GM12878 (cell line): ENCODE results near the gene CNTNAP2. TPM values are rescaled to one million over a fixed set of nuclear protein-coding genes. Genes with fewer than 3 reads are reported as not detected.

ENCODE experiments used
- ATAC-seq: fragments of 200-7000 bp; cut with Tn5 transposase; 3 replicates; pipeline ENCODE4 v1.9.1; 2020; ENCODE audit warnings: mild to moderate bottlenecking, moderate library complexity
- BruUV-seq: library from RNA; stranded (reverse); fragments of 400-500 nt; replicated peaks from 2 replicates; lab custom pipeline; 2021; lab: Mats Ljungman, UMichigan
- CTCF ChIA-PET: fragments of 300-600 bp; sonication (Branson Sonifier 250); formaldehyde crosslinking; extraction: SDS; loops from one replicate; lab custom pipeline; 2021; ENCODE audit warnings: inconsistent platforms; lab: Yijun Ruan, JAX
- POLR2A ChIA-PET: fragments of 350-600 bp; formaldehyde crosslinking; extraction: SDS; loops from one replicate; lab custom pipeline; 2021; ENCODE audit warnings: inconsistent platforms; lab: Charles Lee
- RAD21 ChIA-PET: fragments of 300-600 bp; sonication (Branson Sonifier 250); formaldehyde crosslinking; loops from one replicate; lab custom pipeline; 2023; ENCODE audit warnings: antibody characterized with exemption; ENCODE audit not compliant: unreplicated experiment; lab: Charles Lee
- SMC1A ChIA-PET: fragments of 300-600 bp; sonication (Branson Sonifier 250); formaldehyde crosslinking; loops from one replicate; lab custom pipeline; 2023; ENCODE audit not compliant: unreplicated experiment, uncharacterized antibody; lab: Charles Lee
- DNase-seq: peaks from one replicate; pipeline ENCODE4 v3.0.0-alpha.2; 2011; ENCODE audit warnings: low read depth, low spot score
- FAIRE-seq: peaks from 3 replicates; lab custom pipeline; 2011; peaks lifted over from hg19 to GRCh38; lab: Jason Lieb, UNC
- H2AFZ ChIP-seq: 2 replicates; pipeline ENCODE4 v1.6.0; 2011; ENCODE audit warnings: low read depth, low read length, control low read depth; ENCODE audit not compliant: control insufficient read depth
- H3K27ac ChIP-seq: 2 replicates; pipeline ENCODE4 v1.5.1; 2011; ENCODE audit warnings: control low read depth; ENCODE audit not compliant: control insufficient read depth, insufficient read depth
- H3K27me3 ChIP-seq, 2 experiments: replicated peaks in 1 of 2; 2 replicates each; pipeline versions ENCODE4 v1.6.0 to v1.6.1; 2011; ENCODE audit warnings: low read length in 1 of 2; ENCODE audit not compliant: control insufficient read depth in 2 of 2, insufficient read depth in 2 of 2
- H3K36me3 ChIP-seq, 2 experiments: 2 replicates each; pipeline ENCODE4 v1.5.1; 2011; ENCODE audit warnings: low read length in 1 of 2; ENCODE audit not compliant: control insufficient read depth in 2 of 2, insufficient read depth in 2 of 2
- H3K4me1 ChIP-seq: 2 replicates; pipeline ENCODE4 v1.6.1; 2011; ENCODE audit warnings: mild to moderate bottlenecking, low read length, moderate library complexity, mixed read lengths; ENCODE audit not compliant: control insufficient read depth, insufficient read depth
- H3K4me2 ChIP-seq: 2 replicates; pipeline ENCODE4 v1.6.0; 2011; ENCODE audit warnings: control low read depth; ENCODE audit not compliant: control insufficient read depth, insufficient read depth
- H3K4me3 ChIP-seq: fragments of 200-600 bp; sonication (generic); 2 replicates; pipeline ENCODE4 v1.5.1; 2016
- H3K79me2 ChIP-seq: 2 replicates; pipeline ENCODE4 v1.6.0; 2011; ENCODE audit warnings: low read length; ENCODE audit not compliant: control insufficient read depth, insufficient read depth
- H3K9ac ChIP-seq: 2 replicates; pipeline ENCODE4 v1.8.0; 2011; ENCODE audit warnings: low read length, control low read depth, mixed read lengths; ENCODE audit not compliant: control insufficient read depth, insufficient read depth
- H3K9me3 ChIP-seq: replicated peaks from 3 replicates; pipeline ENCODE4 v1.5.1; 2011; ENCODE audit warnings: mild to moderate bottlenecking, low read length; ENCODE audit not compliant: control insufficient read depth, insufficient read depth
- H4K20me1 ChIP-seq: 2 replicates; pipeline ENCODE4 v1.6.0; 2011; ENCODE audit not compliant: control insufficient read depth, insufficient read depth
- BMI1 ChIP-seq: fragments of 450-650 bp; IDR thresholded peaks from 2 replicates; pipeline ENCODE4 v1.6.1; 2016; ENCODE audit warnings: mild to moderate bottlenecking, moderate library complexity, borderline replicate concordance
- EED ChIP-seq: sonication (generic); IDR thresholded peaks from 2 replicates; pipeline ENCODE4 v1.6.1; 2016; ENCODE audit warnings: antibody characterized with exemption, low read depth
- HDGF ChIP-seq: fragments of 450-650 bp; IDR thresholded peaks from 2 replicates; pipeline ENCODE4 v1.6.1; 2016; ENCODE audit warnings: antibody characterized with exemption
- RB1 ChIP-seq: fragments of 450-650 bp; formaldehyde crosslinking; IDR thresholded peaks from 2 replicates; pipeline ENCODE4 v1.6.1; 2017; ENCODE audit warnings: mild to moderate bottlenecking, borderline replicate concordance
- RELB ChIP-seq: fragments of 450-650 bp; IDR thresholded peaks from 2 replicates; pipeline ENCODE4 v1.6.1; 2017; ENCODE audit warnings: low read depth, mild to moderate bottlenecking, moderate library complexity
- SIN3A ChIP-seq: IDR thresholded peaks from 2 replicates; pipeline ENCODE4 v1.6.1; 2012; ENCODE audit warnings: low read depth, low read length, improper control_type of control experiment
- SMARCA5 ChIP-seq: fragments of 450-650 bp; IDR thresholded peaks from 2 replicates; pipeline ENCODE4 v1.6.1; 2017; ENCODE audit warnings: mild to moderate bottlenecking
- WGBS: methylation state at CpG from one replicate; pipeline ENCODE4 v1.1.6; 2016; ENCODE audit warnings: low lambda C conversion rate; ENCODE audit not compliant: insufficient replicate concordance, insufficient coverage; ENCODE audit errors: missing lambda C conversion rate; 5-methylcytosine and 5-hydroxymethylcytosine counted together
- in situ Hi-C: fragments of 300-500 bp; cut with MboI; formaldehyde crosslinking; loops from 9 replicates; pipeline ENCODE4 v1.14.3; 2018; ENCODE audit warnings: mixed read lengths
- intact Hi-C: fragments of 100-400 bp; cut with micrococcal nuclease; formaldehyde crosslinking; loops from one replicate; pipeline ENCODE4 v1.14.2; 2022; ENCODE audit not compliant: unreplicated experiment
- polyA plus RNA-seq, 11 experiments: library from polyadenylated mRNA; depleted of rRNA in 4 of 11; unstranded in 6 of 11; stranded (reverse) in 5 of 11; fragments of >200 nt; fragmentation: Nextera tagmentation in 4 of 11; fragmentation: Illumina TruSeq in 1 of 11; extraction: Ambion mirVana in 4 of 11; extraction: Trizol in 1 of 11; gene quantifications; 1 replicate in 1 of 11; 2 replicates in 10 of 11; pipeline versions ENCODE4 v1.2.1 to v1.2.3, GENCODE V29; 2011 to 2016; ENCODE audit warnings: inconsistent platforms in 2 of 11, missing spikeins in 2 of 11, low read depth in 1 of 11
- total RNA-seq, 4 experiments: library from RNA; depleted of rRNA in 3 of 4; stranded (reverse); fragments of >200 nt in 3 of 4; fragmentation: Illumina TruSeq in 1 of 4; extraction: Trizol in 1 of 4; gene quantifications; 2 replicates each; pipeline versions ENCODE4 v1.2.1 to v1.2.3, GENCODE V29; 2013 to 2021
- TF ChIP-seq, protein P1 (sequence below): fragments of 450-650 bp; IDR thresholded peaks from 2 replicates; pipeline ENCODE4 v1.6.1; 2017; ENCODE audit warnings: mild to moderate bottlenecking
- TF ChIP-seq, protein P2 (sequence below): IDR thresholded peaks from 2 replicates; pipeline ENCODE4 v1.6.1; 2011; ENCODE audit warnings: low read depth, mild to moderate bottlenecking, low read length, moderate library complexity, borderline replicate concordance; ENCODE audit errors: extremely low read depth
- TF ChIP-seq, protein P3 (sequence below): fragments of 450-650 bp; formaldehyde crosslinking; IDR thresholded peaks from 2 replicates; pipeline ENCODE4 v1.4.0; 2022; ENCODE audit warnings: mild to moderate bottlenecking, moderate library complexity

The CNTNAP2 gene
- total and polyA plus RNA-seq, 10 of the 15 experiments (the other 5 are each of a cell fraction or from before 2014, with no cell fraction given), result 0.03 to 0.08 (median 0.03) TPM; not detected in 7

GRCh38 chr7:146216396-146217041 lies 99.9 kb downstream of the CNTNAP2 start:
- ATAC-seq, result no peak
- ChIA-PET CTCF (no interaction called here), POLR2A (no interaction called here), SMC1A (no interaction called here)
- Histone ChIP-seq H4K20me1 (no peaks in the 10 kb centered on the region), H3K27ac (no peak overlapping the region), H3K79me2 (no peaks in the 10 kb centered on the region), H3K9me3 (no peaks in the 10 kb centered on the region), H3K4me1 (no peaks in the 10 kb centered on the region), H3K36me3 (no peaks in the 10 kb centered on the region), H3K9ac (no peak overlapping the region), H3K27me3 (no peaks in the 10 kb centered on the region), H3K4me3 (no peak overlapping the region)
- DNase-seq, result no peak
- intact Hi-C loops, result no loop called here
- 30% methylated on average over 9 of the region's 9 CpGs for WGBS
- no TSS peak for BruUV-seq
- TF ChIP-seq RB1 (no peak), RELB (no peak)
- TF ChIP-seq, all 136 proteins: peak for 0
- in situ Hi-C loops, result no loop called here
- no peak for FAIRE-seq
- RAD21 ChIA-PET, result no interaction called here
- H2AFZ ChIP-seq, result no peak overlapping the region
- H3K4me2 ChIP-seq, result no peak overlapping the region

DNA sequence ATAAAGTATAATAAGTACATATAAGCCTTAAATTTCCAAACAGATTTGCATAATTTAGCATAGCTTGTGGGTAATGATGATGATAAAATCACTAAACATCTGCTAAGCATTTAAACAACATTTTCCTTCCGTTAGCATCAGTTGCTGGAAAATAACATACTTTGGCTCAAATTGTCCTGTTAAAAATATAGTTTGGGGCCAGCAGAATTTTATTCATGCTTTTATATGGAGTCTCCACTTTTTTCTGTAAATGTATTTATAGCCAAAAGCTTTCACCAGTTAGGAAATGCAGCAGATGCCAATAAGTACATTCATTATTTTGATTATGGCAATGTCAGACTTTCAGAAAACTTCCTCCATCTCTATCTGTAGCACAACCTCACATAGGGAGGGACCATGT lies 107.2 kb downstream of the CNTNAP2 start:
- DNase-seq (no peak), FAIRE-seq (no peak), ATAC-seq (no peak)
- no peak overlapping the region for H3K9ac ChIP-seq
- ChIA-PET SMC1A (interaction anchor here (1.5 kb wide), 1 partner anchor 8 kb away, joined by 7 read pairs; no protein-coding TSS in a partner anchor), CTCF (no interaction called here), RAD21 (no interaction called here), POLR2A (no interaction called here)
- no peaks in the 10 kb centered on the region for H3K79me2 ChIP-seq
- no peak overlapping the region for H3K27ac ChIP-seq
- in situ Hi-C loops, result no loop called here
- no peak overlapping the region for H2AFZ ChIP-seq
- no peak overlapping the region for H3K4me2 ChIP-seq
- no TSS peak for BruUV-seq
- intact Hi-C loops, result no loop called here
- 32% methylated on average over 1 of the region's 1 CpG for WGBS
- H3K4me1 ChIP-seq, result no peaks in the 10 kb centered on the region
- H3K9me3 ChIP-seq, result no peaks in the 10 kb centered on the region
- H4K20me1 ChIP-seq, result no peaks in the 10 kb centered on the region
- no peaks in the 10 kb centered on the region for H3K27me3 ChIP-seq
- no peak overlapping the region for H3K4me3 ChIP-seq
- no peaks in the 10 kb centered on the region for H3K36me3 ChIP-seq
- TF ChIP-seq SMARCA5 (no peak), BMI1 (no peak), HDGF (no peak), SIN3A (no peak), EED (no peak)
- TF ChIP-seq, protein P1, sequence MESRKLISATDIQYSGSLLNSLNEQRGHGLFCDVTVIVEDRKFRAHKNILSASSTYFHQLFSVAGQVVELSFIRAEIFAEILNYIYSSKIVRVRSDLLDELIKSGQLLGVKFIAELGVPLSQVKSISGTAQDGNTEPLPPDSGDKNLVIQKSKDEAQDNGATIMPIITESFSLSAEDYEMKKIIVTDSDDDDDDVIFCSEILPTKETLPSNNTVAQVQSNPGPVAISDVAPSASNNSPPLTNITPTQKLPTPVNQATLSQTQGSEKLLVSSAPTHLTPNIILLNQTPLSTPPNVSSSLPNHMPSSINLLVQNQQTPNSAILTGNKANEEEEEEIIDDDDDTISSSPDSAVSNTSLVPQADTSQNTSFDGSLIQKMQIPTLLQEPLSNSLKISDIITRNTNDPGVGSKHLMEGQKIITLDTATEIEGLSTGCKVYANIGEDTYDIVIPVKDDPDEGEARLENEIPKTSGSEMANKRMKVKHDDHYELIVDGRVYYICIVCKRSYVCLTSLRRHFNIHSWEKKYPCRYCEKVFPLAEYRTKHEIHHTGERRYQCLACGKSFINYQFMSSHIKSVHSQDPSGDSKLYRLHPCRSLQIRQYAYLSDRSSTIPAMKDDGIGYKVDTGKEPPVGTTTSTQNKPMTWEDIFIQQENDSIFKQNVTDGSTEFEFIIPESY, result no peak
- TF ChIP-seq, protein P2, sequence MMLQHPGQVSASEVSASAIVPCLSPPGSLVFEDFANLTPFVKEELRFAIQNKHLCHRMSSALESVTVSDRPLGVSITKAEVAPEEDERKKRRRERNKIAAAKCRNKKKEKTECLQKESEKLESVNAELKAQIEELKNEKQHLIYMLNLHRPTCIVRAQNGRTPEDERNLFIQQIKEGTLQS, result no peak
- TF ChIP-seq, protein P3, sequence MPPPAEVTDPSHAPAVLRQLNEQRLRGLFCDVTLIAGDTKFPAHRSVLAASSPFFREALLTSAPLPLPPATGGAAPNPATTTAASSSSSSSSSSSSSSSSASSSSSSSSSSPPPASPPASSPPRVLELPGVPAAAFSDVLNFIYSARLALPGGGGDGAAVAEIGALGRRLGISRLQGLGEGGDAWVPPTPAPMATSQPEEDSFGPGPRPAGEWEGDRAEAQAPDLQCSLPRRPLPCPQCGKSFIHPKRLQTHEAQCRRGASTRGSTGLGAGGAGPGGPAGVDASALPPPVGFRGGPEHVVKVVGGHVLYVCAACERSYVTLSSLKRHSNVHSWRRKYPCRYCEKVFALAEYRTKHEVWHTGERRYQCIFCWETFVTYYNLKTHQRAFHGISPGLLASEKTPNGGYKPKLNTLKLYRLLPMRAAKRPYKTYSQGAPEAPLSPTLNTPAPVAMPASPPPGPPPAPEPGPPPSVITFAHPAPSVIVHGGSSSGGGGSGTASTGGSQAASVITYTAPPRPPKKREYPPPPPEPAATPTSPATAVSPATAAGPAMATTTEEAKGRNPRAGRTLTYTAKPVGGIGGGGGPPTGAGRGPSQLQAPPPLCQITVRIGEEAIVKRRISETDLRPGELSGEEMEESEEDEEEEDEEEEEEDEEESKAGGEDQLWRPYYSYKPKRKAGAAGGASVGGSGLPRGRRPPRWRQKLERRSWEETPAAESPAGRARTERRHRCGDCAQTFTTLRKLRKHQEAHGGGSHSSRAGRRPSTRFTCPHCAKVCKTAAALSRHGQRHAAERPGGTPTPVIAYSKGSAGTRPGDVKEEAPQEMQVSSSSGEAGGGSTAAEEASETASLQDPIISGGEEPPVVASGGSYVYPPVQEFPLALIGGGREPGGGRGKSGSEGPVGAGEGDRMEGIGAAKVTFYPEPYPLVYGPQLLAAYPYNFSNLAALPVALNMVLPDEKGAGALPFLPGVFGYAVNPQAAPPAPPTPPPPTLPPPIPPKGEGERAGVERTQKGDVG, result no peak
